DND-41 (cell line): Measurements from ENCODE around the gene PUSL1.
A peak's percentile ranks its signal among the peaks of the same experiment; 100 is the strongest.

Experiments
- ATAC-seq: fragments of 200-7000 bp; cut with Tn5 transposase; 3 replicates; pipeline ENCODE4 v1.9.1; 2021; ENCODE audit warnings: low read depth; ENCODE audit not compliant: insufficient read depth
- DNase-seq: peaks from one replicate; pipeline ENCODE4 v3.0.0-alpha.2; 2020
- H2AFZ ChIP-seq: 2 replicates; pipeline ENCODE4 v1.6.0; 2012; ENCODE audit warnings: low read depth, low read length
- H3K27ac ChIP-seq: 2 replicates; pipeline ENCODE4 v1.5.1; 2012; ENCODE audit warnings: low read length, inconsistent platforms
- H3K27me3 ChIP-seq: fragments of 200-600 bp; sonication (generic); 2 replicates; pipeline ENCODE4 v1.6.0; 2012; ENCODE audit warnings: low read length, mild to moderate bottlenecking, inconsistent platforms; ENCODE audit not compliant: insufficient read depth, poor library complexity
- H3K36me3 ChIP-seq: 2 replicates; pipeline ENCODE4 v1.5.1; 2012; ENCODE audit warnings: low read length, inconsistent platforms; ENCODE audit not compliant: insufficient read depth
- H3K4me1 ChIP-seq: 2 replicates; pipeline ENCODE4 v1.5.1; 2012; ENCODE audit warnings: mild to moderate bottlenecking, low read length; ENCODE audit not compliant: insufficient read depth
- H3K4me2 ChIP-seq: 2 replicates; pipeline ENCODE4 v1.6.0; 2012; ENCODE audit warnings: mild to moderate bottlenecking, moderate library complexity, low read length, inconsistent platforms; ENCODE audit not compliant: insufficient read depth
- H3K4me3 ChIP-seq, 2 experiments: fragments of 200-600 bp in 1 of 2; shearing (Covaris generic) in 1 of 2; 2 replicates each; pipeline ENCODE4 v1.5.1; 2012 to 2016; ENCODE audit warnings: inconsistent platforms in 2 of 2, low read length in 2 of 2, mild to moderate bottlenecking in 2 of 2, low read depth in 1 of 2, moderate library complexity in 1 of 2
- H3K79me2 ChIP-seq: 2 replicates; pipeline ENCODE4 v1.6.0; 2012; ENCODE audit warnings: low read length, inconsistent platforms; ENCODE audit not compliant: insufficient read depth
- H3K9ac ChIP-seq: 2 replicates; pipeline ENCODE4 v1.6.0; 2012; ENCODE audit warnings: low read depth, mild to moderate bottlenecking, inconsistent platforms, low read length, moderate library complexity
- H3K9me3 ChIP-seq: 2 replicates; pipeline ENCODE4 v1.5.1; 2012; ENCODE audit warnings: low read length, moderate library complexity, mild to moderate bottlenecking, inconsistent platforms; ENCODE audit not compliant: insufficient read depth, severe bottlenecking
- H4K20me1 ChIP-seq: 2 replicates; pipeline ENCODE4 v1.6.0; 2012; ENCODE audit warnings: low read length; ENCODE audit not compliant: insufficient read depth
- CTCF ChIP-seq: IDR thresholded peaks from 2 replicates; pipeline ENCODE4 v1.5.1; 2012; ENCODE audit warnings: borderline replicate concordance, low read length, moderate library complexity, mild to moderate bottlenecking; ENCODE audit not compliant: poor library complexity, severe bottlenecking; ENCODE audit errors: extremely low read depth
- EZH2 ChIP-seq: IDR thresholded peaks from 3 replicates; pipeline ENCODE4 v1.6.1; 2012; ENCODE audit warnings: borderline replicate concordance, low read depth, mild to moderate bottlenecking, moderate library complexity, low read length, inconsistent platforms; ENCODE audit not compliant: severe bottlenecking

The PUSL1 gene

GRCh38 chr1:1267488-1268283 lies 40.7 kb upstream of the PUSL1 start:
- H3K4me1 ChIP-seq, result peaks cover 26% of the 10 kb centered on the region
- TF ChIP-seq CTCF (peak; percentile 4), EZH2 (no peak)
- H3K36me3 ChIP-seq, result peaks cover 80% of the 10 kb centered on the region
- DNase-seq (no peak), ATAC-seq (no peak)
- no peak overlapping the region for H2AFZ ChIP-seq
- H3K9ac ChIP-seq, result no peak overlapping the region
- H3K9me3 ChIP-seq, result no peaks in the 10 kb centered on the region
- H3K27me3 ChIP-seq, result no peaks in the 10 kb centered on the region
- H4K20me1 ChIP-seq, result peaks cover 71% of the 10 kb centered on the region
- no peak overlapping the region for H3K27ac ChIP-seq
- no peak overlapping the region for H3K4me2 ChIP-seq
- no peak overlapping the region for H3K4me3 ChIP-seq
- peaks cover 82% of the 10 kb centered on the region for H3K79me2 ChIP-seq

GRCh38 chr1:1268284-1268682 lies 40.1 kb upstream of the PUSL1 start:
- H3K4me2 ChIP-seq, result no peak overlapping the region
- H3K79me2 ChIP-seq, result peaks cover 82% of the 10 kb centered on the region
- ATAC-seq (no peak), DNase-seq (no peak)
- peaks cover 28% of the 10 kb centered on the region for H3K4me1 ChIP-seq
- H3K27me3 ChIP-seq, result no peaks in the 10 kb centered on the region
- H4K20me1 ChIP-seq, result peaks cover 74% of the 10 kb centered on the region
- H3K4me3 ChIP-seq, result no peak overlapping the region
- no peaks in the 10 kb centered on the region for H3K9me3 ChIP-seq
- no peak overlapping the region for H3K27ac ChIP-seq
- H3K36me3 ChIP-seq, result peaks cover 77% of the 10 kb centered on the region
- H3K9ac ChIP-seq, result no peak overlapping the region
- no peak overlapping the region for H2AFZ ChIP-seq
- TF ChIP-seq EZH2 (no peak), CTCF (no peak)

GRCh38 chr1:1270813-1271212 lies 37.6 kb upstream of the PUSL1 start:
- peak overlapping the region; percentile 99; the same call in 1 of the 2 replicates for H3K4me2 ChIP-seq
- no peak overlapping the region for H2AFZ ChIP-seq
- no peak for DNase-seq
- H3K79me2 ChIP-seq, result peaks cover 77% of the 10 kb centered on the region
- H3K27ac ChIP-seq, result no peak overlapping the region
- H3K9me3 ChIP-seq, result no peaks in the 10 kb centered on the region
- no peak for ATAC-seq
- peaks cover 43% of the 10 kb centered on the region for H3K4me1 ChIP-seq
- H4K20me1 ChIP-seq, result peaks cover 60% of the 10 kb centered on the region
- no peak for TF ChIP-seq EZH2
- no peak for TF ChIP-seq CTCF
- H3K27me3 ChIP-seq, result no peaks in the 10 kb centered on the region
- peaks cover 53% of the 10 kb centered on the region for H3K36me3 ChIP-seq
- H3K9ac ChIP-seq, result peak overlapping the region; percentile 86; the same call in 1 of the 2 replicates
- H3K4me3 ChIP-seq, result peak overlapping the region in 1 of 2 experiments; percentile 25; a peak in 1 of 4 replicates
